Panc1 (cell line): ENCODE data around the gene OR6C76.

Experiments used
- CTCF ChIP-seq: fragments of 450-650 bp; IDR thresholded peaks from 2 replicates; pipeline ENCODE4 v1.5.1; 2017; ENCODE audit warnings: mild to moderate bottlenecking
- SIN3A ChIP-seq: IDR thresholded peaks from 2 replicates; pipeline ENCODE4 v1.6.1; 2012; ENCODE audit warnings: low read depth, mild to moderate bottlenecking, low read length, moderate library complexity, borderline replicate concordance; ENCODE audit not compliant: insufficient read depth

- no peak for TF ChIP-seq CTCF
- TF ChIP-seq SIN3A = no peak
These were observed 41.8 kb downstream of the OR6C76 start for GRCh38 chr12:55467836-55468235.
